ENCODE measurements around the gene ZSCAN10.

The ZSCAN10 gene

GRCh38 chr16:3092501-3092941 is 6.6 kb downstream of the ZSCAN10 start:
- TF ChIP-seq FOXP2 (optimal IDR thresholded peaks at IDR 0.05; ENCODE audit: control extremely low read depth, extremely low read length, insufficient read depth) = no peak
- TF ChIP-seq EZH2 (IDR thresholded peaks at IDR 0.05) = no peak
- TF ChIP-seq POLR2AphosphoS5 (IDR thresholded peaks at IDR 0.05; ENCODE audit: borderline replicate concordance, low read depth, low read length) = no peak
- no peak for DNase-seq (ENCODE audit: low read depth, low spot score)
- Histone ChIP-seq H3K4me3 (no peak overlapping the region), H3K9me3 (ENCODE audit: low read depth, low read length) (no peaks in the 10 kb centered on the region), H3K36me3 (ENCODE audit: insufficient read depth, low read length) (no peaks in the 10 kb centered on the region), H3K27ac (no peak overlapping the region), H3K9ac (ENCODE audit: insufficient read length) (no peak overlapping the region)

- Histone ChIP-seq H3K27ac (no peak overlapping the region), H3K9me3 (ENCODE audit: low read depth, low read length) (no peaks in the 10 kb centered on the region), H3K9ac (ENCODE audit: insufficient read length) (no peak overlapping the region), H3K36me3 (ENCODE audit: insufficient read depth, low read length) (no peaks in the 10 kb centered on the region), H3K4me3 (no peak overlapping the region)
- TF ChIP-seq FOXP2 (optimal IDR thresholded peaks at IDR 0.05; ENCODE audit: control extremely low read depth, extremely low read length, insufficient read depth) (no peak), EZH2 (IDR thresholded peaks at IDR 0.05) (no peak), POLR2AphosphoS5 (IDR thresholded peaks at IDR 0.05; ENCODE audit: borderline replicate concordance, low read depth, low read length) (no peak)
- no peak for DNase-seq (ENCODE audit: low read depth, low spot score)
Observed at GRCh38 chr16:3091551-3091950, 7.5 kb downstream of the ZSCAN10 start.

GRCh38 chr16:3089717-3090592 is 9.1 kb downstream of the ZSCAN10 start:
- Histone ChIP-seq H3K9me3 (ENCODE audit: low read depth, low read length) (no peaks in the 10 kb centered on the region), H3K36me3 (ENCODE audit: insufficient read depth, low read length) (no peaks in the 10 kb centered on the region), H3K9ac (ENCODE audit: insufficient read length) (no peak overlapping the region), H3K27ac (no peak overlapping the region), H3K4me3 (no peak overlapping the region)
- no peak for DNase-seq (ENCODE audit: low read depth, low spot score)
- TF ChIP-seq FOXP2 (optimal IDR thresholded peaks at IDR 0.05; ENCODE audit: control extremely low read depth, extremely low read length, insufficient read depth) (no peak), POLR2AphosphoS5 (IDR thresholded peaks at IDR 0.05; ENCODE audit: borderline replicate concordance, low read depth, low read length) (no peak), EZH2 (IDR thresholded peaks at IDR 0.05) (no peak)

- no peak for TF ChIP-seq FOXP2 (optimal IDR thresholded peaks at IDR 0.05; ENCODE audit: control extremely low read depth, extremely low read length, insufficient read depth)
- TF ChIP-seq POLR2AphosphoS5 (IDR thresholded peaks at IDR 0.05; ENCODE audit: borderline replicate concordance, low read depth, low read length) = no peak
- TF ChIP-seq EZH2 (IDR thresholded peaks at IDR 0.05) = no peak
Observed at GRCh38 chr16:3088925-3089716, 10.0 kb downstream of the ZSCAN10 start.

GRCh38 chr16:3088450-3088849 is 10.6 kb downstream of the ZSCAN10 start:
- no peak for DNase-seq (ENCODE audit: low read depth, low spot score)
- no peaks in the 10 kb centered on the region for H3K36me3 ChIP-seq (ENCODE audit: insufficient read depth, low read length)
- H3K4me3 ChIP-seq = no peak overlapping the region
- TF ChIP-seq EZH2 (IDR thresholded peaks at IDR 0.05) (no peak), POLR2AphosphoS5 (IDR thresholded peaks at IDR 0.05; ENCODE audit: borderline replicate concordance, low read depth, low read length) (no peak), FOXP2 (optimal IDR thresholded peaks at IDR 0.05; ENCODE audit: control extremely low read depth, extremely low read length, insufficient read depth) (no peak)
- H3K9me3 ChIP-seq (ENCODE audit: low read depth, low read length) = no peaks in the 10 kb centered on the region
- no peak overlapping the region for H3K27ac ChIP-seq
- H3K9ac ChIP-seq (ENCODE audit: insufficient read length) = no peak overlapping the region

More at GRCh38 chr16:3088925-3089716, 10.0 kb downstream of the ZSCAN10 start:
- H3K27ac ChIP-seq = no peak overlapping the region
- H3K9me3 ChIP-seq (ENCODE audit: low read depth, low read length) = no peaks in the 10 kb centered on the region
- no peak for DNase-seq (ENCODE audit: low read depth, low spot score)
- no peak overlapping the region for H3K9ac ChIP-seq (ENCODE audit: insufficient read length)
- no peak overlapping the region for H3K4me3 ChIP-seq
- H3K36me3 ChIP-seq (ENCODE audit: insufficient read depth, low read length) = no peaks in the 10 kb centered on the region

- Histone ChIP-seq H3K9me3 (ENCODE audit: low read depth, low read length) (no peaks in the 10 kb centered on the region), H3K36me3 (ENCODE audit: insufficient read depth, low read length) (no peaks in the 10 kb centered on the region), H3K27ac (no peak overlapping the region), H3K9ac (ENCODE audit: insufficient read length) (no peak overlapping the region), H3K4me3 (no peak overlapping the region)
- TF ChIP-seq FOXP2 (optimal IDR thresholded peaks at IDR 0.05; ENCODE audit: control extremely low read depth, extremely low read length, insufficient read depth) = no peak
- TF ChIP-seq EZH2 (IDR thresholded peaks at IDR 0.05) = no peak
- TF ChIP-seq POLR2AphosphoS5 (IDR thresholded peaks at IDR 0.05; ENCODE audit: borderline replicate concordance, low read depth, low read length) = no peak
- DNase-seq (ENCODE audit: low read depth, low spot score) = no peak
Observed at GRCh38 chr16:3087243-3088235, 11.6 kb downstream of the ZSCAN10 start.

- H3K27ac ChIP-seq = no peak overlapping the region
- H3K9ac ChIP-seq (ENCODE audit: insufficient read length) = no peak overlapping the region
- H3K36me3 ChIP-seq (ENCODE audit: insufficient read depth, low read length) = no peaks in the 10 kb centered on the region
- no peak for TF ChIP-seq POLR2AphosphoS5 (IDR thresholded peaks at IDR 0.05; ENCODE audit: borderline replicate concordance, low read depth, low read length)
- TF ChIP-seq EZH2 (IDR thresholded peaks at IDR 0.05) = no peak
- no peak for TF ChIP-seq FOXP2 (optimal IDR thresholded peaks at IDR 0.05; ENCODE audit: control extremely low read depth, extremely low read length, insufficient read depth)
- H3K9me3 ChIP-seq (ENCODE audit: low read depth, low read length) = no peaks in the 10 kb centered on the region
- no peak for DNase-seq (ENCODE audit: low read depth, low spot score)
- no peak overlapping the region for H3K4me3 ChIP-seq
Observed at GRCh38 chr16:3086596-3087242, 12.4 kb downstream of the ZSCAN10 start.

All from SK-N-MC (cell line).